CD4-positive, alpha-beta T cell treated with Interleukin-15 for 4 hours (primary cell): ENCODE results near the gene MYCBPAP.

Experiments
- DNase-seq: peaks from one replicate; pipeline ENCODE4 v3.0.0-alpha.2; 2020; ENCODE audit warnings: low spot score

The MYCBPAP gene

GRCh38 chr17:50537721-50538548 lies 29.7 kb downstream of the MYCBPAP start:
- DNase-seq = no peak

- DNase-seq = no peak
These were observed 30.5 kb downstream of the MYCBPAP start for GRCh38 chr17:50538549-50539410.

- no peak for DNase-seq
These were observed 31.7 kb downstream of the MYCBPAP start for GRCh38 chr17:50539762-50540559.

- DNase-seq = no peak
These were observed 32.5 kb downstream of the MYCBPAP start for GRCh38 chr17:50540560-50541401.

- no peak for DNase-seq
These were observed 33.1 kb downstream of the MYCBPAP start for GRCh38 chr17:50541402-50541715.

- DNase-seq = peak; percentile 79
These were observed 33.8 kb downstream of the MYCBPAP start for GRCh38 chr17:50541716-50542688.

GRCh38 chr17:50542795-50543774 lies 34.8 kb downstream of the MYCBPAP start:
- no peak for DNase-seq

GRCh38 chr17:50544516-50544915 lies 36.3 kb downstream of the MYCBPAP start:
- DNase-seq = no peak

- no peak for DNase-seq
These were observed 37.1 kb downstream of the MYCBPAP start for GRCh38 chr17:50545311-50545710.

- DNase-seq = no peak
These were observed 38.4 kb downstream of the MYCBPAP start for GRCh38 chr17:50546701-50547034.

GRCh38 chr17:50547035-50547735 lies 38.9 kb downstream of the MYCBPAP start, which contains the start of gene SPATA20:
Gene SPATA20 (plus strand): TSS chr17:50547174. CDS start chr17:50547209, 35 bp downstream.
- peak; percentile 82 for DNase-seq

- no peak for DNase-seq
These were observed 39.5 kb downstream of the MYCBPAP start for GRCh38 chr17:50547736-50548083.

- no peak for DNase-seq
These were observed 40.6 kb downstream of the MYCBPAP start for GRCh38 chr17:50548831-50549230.

GRCh38 chr17:50549256-50549941 lies 41.2 kb downstream of the MYCBPAP start:
- no peak for DNase-seq

- DNase-seq = no peak
These were observed 41.7 kb downstream of the MYCBPAP start for GRCh38 chr17:50549969-50550368.

GRCh38 chr17:50550661-50551432 lies 42.6 kb downstream of the MYCBPAP start:
- no peak for DNase-seq

- no peak for DNase-seq
These were observed 43.2 kb downstream of the MYCBPAP start for GRCh38 chr17:50551433-50551815.
